ENCODE measurements around the gene CHRNB2. TPM values are rescaled to one million over a fixed set of nuclear protein-coding genes. Genes with fewer than 3 reads are reported as not detected.

CHRNB2 gene
- total and polyA plus RNA-seq, 4 donors, result 0.06 to 0.21 (median 0.08) TPM

DNA sequence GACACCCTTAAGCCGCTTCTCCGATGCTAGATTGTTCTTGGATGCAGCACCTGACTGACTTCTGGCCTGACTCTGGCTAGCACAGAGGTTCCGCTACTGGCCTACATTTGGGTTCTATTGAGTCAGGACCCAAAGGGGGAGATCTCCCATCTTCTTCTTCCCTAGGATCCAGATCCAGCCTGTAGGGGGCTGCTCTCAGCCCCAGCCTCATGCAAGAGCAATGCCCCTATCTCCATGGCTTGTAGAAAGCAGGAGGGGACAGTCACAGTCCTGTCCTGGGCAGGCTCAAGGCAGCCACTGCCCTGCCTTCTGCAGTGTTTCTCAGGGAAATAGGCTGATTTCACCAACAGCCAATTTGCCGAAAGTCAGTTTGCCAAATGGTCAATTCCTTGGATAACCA, 46.7 kb downstream of the CHRNB2 start:
- DNase-seq (no peak), ATAC-seq (ENCODE audit: insufficient read depth, low FRiP score) (no peak)
- Histone ChIP-seq H3K27me3 (ENCODE audit: control insufficient read depth in 3 of 3, insufficient read depth in 3 of 3, low read length in 2 of 3) (no peaks in the 10 kb centered on the region), H3K27ac (ENCODE audit: low read depth in 1 of 2, low read length in 1 of 2) (no peak overlapping the region), H3K9me3 (ENCODE audit: control insufficient read depth in 4 of 4, insufficient read depth in 3 of 4, low read length in 3 of 4) (no peaks in the 10 kb centered on the region), H3K4me1 (ENCODE audit: control insufficient read depth in 5 of 5, insufficient read depth in 5 of 5, low read length in 5 of 5) (peaks cover 0 to 10% (median 2%) of the 10 kb centered on the region in 5 donors), H3K4me3 (no peak overlapping the region), H3K9ac (ENCODE audit: insufficient read depth in 1 of 2, low read length in 2 of 2) (no peak overlapping the region), H3K36me3 (ENCODE audit: control insufficient read depth in 4 of 4, insufficient read depth in 4 of 4, low read length in 4 of 4) (peaks cover 0 to 6% (median 0%) of the 10 kb centered on the region in 4 donors)
- TF ChIP-seq, protein P1, sequence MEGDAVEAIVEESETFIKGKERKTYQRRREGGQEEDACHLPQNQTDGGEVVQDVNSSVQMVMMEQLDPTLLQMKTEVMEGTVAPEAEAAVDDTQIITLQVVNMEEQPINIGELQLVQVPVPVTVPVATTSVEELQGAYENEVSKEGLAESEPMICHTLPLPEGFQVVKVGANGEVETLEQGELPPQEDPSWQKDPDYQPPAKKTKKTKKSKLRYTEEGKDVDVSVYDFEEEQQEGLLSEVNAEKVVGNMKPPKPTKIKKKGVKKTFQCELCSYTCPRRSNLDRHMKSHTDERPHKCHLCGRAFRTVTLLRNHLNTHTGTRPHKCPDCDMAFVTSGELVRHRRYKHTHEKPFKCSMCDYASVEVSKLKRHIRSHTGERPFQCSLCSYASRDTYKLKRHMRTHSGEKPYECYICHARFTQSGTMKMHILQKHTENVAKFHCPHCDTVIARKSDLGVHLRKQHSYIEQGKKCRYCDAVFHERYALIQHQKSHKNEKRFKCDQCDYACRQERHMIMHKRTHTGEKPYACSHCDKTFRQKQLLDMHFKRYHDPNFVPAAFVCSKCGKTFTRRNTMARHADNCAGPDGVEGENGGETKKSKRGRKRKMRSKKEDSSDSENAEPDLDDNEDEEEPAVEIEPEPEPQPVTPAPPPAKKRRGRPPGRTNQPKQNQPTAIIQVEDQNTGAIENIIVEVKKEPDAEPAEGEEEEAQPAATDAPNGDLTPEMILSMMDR (IDR thresholded peaks at IDR 0.05; ENCODE audit: control extremely low read depth, extremely low read depth), result no peak
- 96 to 99% methylated on average over 4 of the region's 4 CpGs for WGBS, 2 donors

DNA sequence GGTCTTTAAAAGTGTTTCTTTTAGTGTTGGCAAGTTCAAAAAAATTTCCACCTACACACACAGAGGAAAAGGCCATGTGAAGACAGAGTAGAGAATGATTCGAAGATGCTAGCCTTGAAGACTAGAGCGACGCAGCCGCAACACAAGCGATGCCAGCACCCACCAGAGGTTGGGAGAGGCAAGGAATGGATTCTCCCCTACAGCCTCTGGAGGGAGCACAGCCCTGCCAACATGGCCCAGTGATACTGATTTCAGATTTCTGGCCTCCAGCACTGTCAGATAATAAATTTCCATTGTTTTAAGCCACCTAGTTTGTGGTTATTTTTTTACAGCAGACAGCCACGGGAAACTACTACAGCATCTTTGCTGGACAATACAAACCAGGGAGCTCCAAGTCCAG, 47.3 kb downstream of the CHRNB2 start:
- H3K36me3 ChIP-seq (ENCODE audit: control insufficient read depth in 4 of 4, insufficient read depth in 4 of 4, low read length in 4 of 4), result peaks cover 0 to 6% (median 0%) of the 10 kb centered on the region in 4 donors
- no peaks in the 10 kb centered on the region for H3K27me3 ChIP-seq (ENCODE audit: control insufficient read depth in 3 of 3, insufficient read depth in 3 of 3, low read length in 2 of 3)
- no peak overlapping the region for H3K9ac ChIP-seq (ENCODE audit: insufficient read depth in 1 of 2, low read length in 2 of 2)
- H3K4me3 ChIP-seq, result no peak overlapping the region
- TF ChIP-seq, protein P1 (IDR thresholded peaks at IDR 0.05; ENCODE audit: control extremely low read depth, extremely low read depth), result no peak
- no peaks in the 10 kb centered on the region for H3K9me3 ChIP-seq (ENCODE audit: control insufficient read depth in 4 of 4, insufficient read depth in 3 of 4, low read length in 3 of 4)
- DNase-seq (no peak), ATAC-seq (ENCODE audit: insufficient read depth, low FRiP score) (no peak)
- H3K27ac ChIP-seq (ENCODE audit: low read depth in 1 of 2, low read length in 1 of 2), result no peak overlapping the region
- H3K4me1 ChIP-seq (ENCODE audit: control insufficient read depth in 5 of 5, insufficient read depth in 5 of 5, low read length in 5 of 5), result peaks cover 0 to 10% (median 0%) of the 10 kb centered on the region in 5 donors
- 84 to 88% methylated on average over 6 of the region's 6 CpGs for WGBS, 2 donors

DNA sequence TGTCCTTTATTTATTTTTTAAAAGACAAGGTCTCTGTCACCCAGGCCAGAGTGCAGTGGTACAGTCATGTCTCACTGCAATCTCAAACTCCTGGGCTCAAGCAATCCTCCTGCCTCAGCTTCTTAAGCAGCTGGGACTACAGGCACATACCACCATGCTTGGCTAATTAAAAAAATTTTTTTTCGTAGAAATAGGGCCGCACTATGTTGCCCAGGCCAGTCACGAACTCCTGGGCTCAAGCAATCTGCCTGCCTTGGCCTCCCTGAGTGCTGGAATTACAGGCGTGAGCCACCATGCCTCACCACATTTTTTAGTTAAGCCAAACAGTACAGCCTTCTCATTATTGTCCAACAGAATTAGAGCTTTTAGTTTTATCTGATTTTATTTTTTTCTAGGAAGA, 47.8 kb downstream of the CHRNB2 start:
- H3K4me3 ChIP-seq, result no peak overlapping the region
- H3K36me3 ChIP-seq (ENCODE audit: control insufficient read depth in 4 of 4, insufficient read depth in 4 of 4, low read length in 4 of 4), result peaks cover 0 to 6% (median 0%) of the 10 kb centered on the region in 4 donors
- no peaks in the 10 kb centered on the region for H3K27me3 ChIP-seq (ENCODE audit: control insufficient read depth in 3 of 3, insufficient read depth in 3 of 3, low read length in 2 of 3)
- H3K4me1 ChIP-seq (ENCODE audit: control insufficient read depth in 5 of 5, insufficient read depth in 5 of 5, low read length in 5 of 5), result peaks cover 0 to 10% (median 0%) of the 10 kb centered on the region in 5 donors
- no peak overlapping the region for H3K27ac ChIP-seq (ENCODE audit: low read depth in 1 of 2, low read length in 1 of 2)
- TF ChIP-seq, protein P1 (IDR thresholded peaks at IDR 0.05; ENCODE audit: control extremely low read depth, extremely low read depth), result no peak
- no peak overlapping the region for H3K9ac ChIP-seq (ENCODE audit: insufficient read depth in 1 of 2, low read length in 2 of 2)
- no peak for ATAC-seq (ENCODE audit: insufficient read depth, low FRiP score)
- 95% methylated on average over 4 of the region's 4 CpGs for WGBS, 2 donors
- no peaks in the 10 kb centered on the region for H3K9me3 ChIP-seq (ENCODE audit: control insufficient read depth in 4 of 4, insufficient read depth in 3 of 4, low read length in 3 of 4)
- DNase-seq, result no peak

Data from lung (tissue), 12 donors.